ENCODE results near the gene SLC22A3. TPM values are rescaled to one million over a fixed set of nuclear protein-coding genes. Genes with fewer than 3 reads are reported as not detected.

Gene SLC22A3
- polyA plus RNA-seq, 10 donors: 6.8 to 16.5 (median 13.3) TPM

DNA sequence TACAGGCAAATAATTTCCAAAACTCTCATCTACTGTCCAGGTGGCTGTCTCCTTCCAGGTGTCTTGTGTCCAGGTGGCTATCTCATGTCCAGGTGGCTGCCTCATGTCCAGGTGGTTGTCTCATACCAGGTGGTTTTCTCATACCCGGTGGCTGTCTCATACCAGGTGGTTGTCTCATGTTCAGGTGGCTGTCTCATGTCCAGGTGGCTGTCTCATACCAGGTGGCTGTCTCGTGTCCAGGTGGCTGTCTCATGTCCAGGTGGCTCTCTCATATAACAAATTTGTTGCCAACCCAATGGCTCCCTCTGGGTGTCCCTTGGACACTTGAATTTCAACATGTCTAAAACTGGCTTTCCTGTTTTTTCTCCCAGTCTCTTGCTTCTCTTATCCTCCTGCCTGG, 14.3 kb upstream of the SLC22A3 start:
- DNase-seq: no peak

- DNase-seq: no peak
These were observed 12.0 kb upstream of the SLC22A3 start for GRCh38 chr6:160336200-160336599.

DNA sequence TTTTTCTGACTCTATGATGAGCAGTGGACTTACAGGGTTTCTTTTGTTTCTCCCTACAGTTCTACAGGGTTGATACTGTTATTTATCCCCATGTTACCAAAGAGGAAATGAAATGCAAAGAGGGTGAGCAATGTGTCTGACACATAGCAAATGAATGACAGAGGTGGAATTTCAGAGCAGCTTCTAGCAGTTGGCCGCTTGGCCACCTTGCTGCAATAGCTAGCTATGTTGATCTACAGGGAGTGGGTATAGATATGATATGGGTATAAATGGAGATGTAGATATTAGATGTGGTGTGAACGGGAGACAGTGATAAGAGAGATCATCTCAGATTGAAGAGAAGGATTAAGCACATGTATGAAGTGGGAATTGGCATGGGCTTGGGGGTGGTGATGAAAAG, 10.9 kb upstream of the SLC22A3 start:
- DNase-seq: no peak

- no peak for DNase-seq
These were observed 10.2 kb upstream of the SLC22A3 start for GRCh38 chr6:160337991-160338390.

- DNase-seq: no peak
These were observed 5.0 kb upstream of the SLC22A3 start for GRCh38 chr6:160343144-160343543.

GRCh38 chr6:160344271-160344670, 3.9 kb upstream of the SLC22A3 start:
- DNase-seq: no peak

- DNase-seq: peak in 1 of 3 donors; percentile 42
These were observed 637 bp upstream of the SLC22A3 start for GRCh38 chr6:160347259-160348222.

GRCh38 chr6:160349020-160349441, 853 bp downstream of the SLC22A3 start:
- DNase-seq: peak in 1 of 3 donors; percentile 34

GRCh38 chr6:160349814-160350350, 1.7 kb downstream of the SLC22A3 start:
- peak in 1 of 3 donors; percentile 30 for DNase-seq

- no peak for DNase-seq
These were observed 5.8 kb downstream of the SLC22A3 start for GRCh38 chr6:160353950-160354496.

DNA sequence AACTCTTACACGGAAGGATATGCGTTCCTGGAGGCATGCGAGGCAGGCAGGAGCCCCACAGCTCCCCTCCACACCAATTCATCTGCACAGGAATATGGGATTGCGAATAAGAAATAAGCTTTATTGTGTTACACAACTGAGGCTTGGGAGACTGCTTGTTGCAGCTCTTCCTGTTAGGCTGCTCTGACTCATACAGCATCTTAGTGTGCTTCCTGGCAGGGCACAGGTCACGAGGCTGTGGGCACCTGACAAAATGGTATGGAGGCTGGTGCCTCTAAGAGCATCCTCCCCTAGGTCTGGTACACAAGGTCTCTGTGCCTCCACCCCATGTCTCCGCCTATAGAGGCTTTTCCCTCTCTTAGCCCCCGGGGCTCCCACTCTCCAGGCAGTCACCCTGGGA, 6.8 kb downstream of the SLC22A3 start:
- DNase-seq: no peak

DNA sequence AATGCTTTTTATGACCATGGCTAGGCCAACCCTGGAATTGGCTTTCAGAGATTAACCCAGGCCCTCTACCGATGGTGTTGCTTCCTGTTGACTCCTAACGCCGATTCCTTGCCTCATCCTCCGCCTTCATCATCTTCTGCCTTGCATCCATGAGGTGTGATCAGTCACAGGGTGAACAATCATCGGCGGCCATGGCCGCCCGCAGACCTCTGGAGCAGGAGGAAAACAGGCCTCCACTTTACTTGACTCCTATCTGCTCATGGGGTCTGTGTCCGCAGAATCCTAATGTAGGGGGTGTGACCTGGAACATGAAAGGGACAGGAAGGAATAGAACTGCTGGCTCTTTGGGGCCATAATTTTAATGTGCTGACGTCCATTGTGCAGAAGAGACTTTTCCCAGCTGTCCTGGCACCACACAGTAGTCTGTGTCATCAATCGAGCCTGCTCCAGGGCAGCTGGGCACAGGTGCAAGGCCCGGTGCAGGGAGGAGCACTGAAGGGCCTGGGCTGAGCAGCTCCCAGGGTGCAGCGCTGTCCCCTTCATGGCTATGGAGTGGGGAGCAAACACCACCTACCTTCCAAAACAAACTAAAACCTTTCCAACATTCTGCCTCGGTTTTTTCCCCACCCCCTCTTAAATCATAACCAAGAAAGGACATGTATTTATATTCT, 8.0 kb downstream of the SLC22A3 start:
- peak in 2 of 3 donors; percentile 32 to 58 for DNase-seq

- no peak for DNase-seq
These were observed 8.9 kb downstream of the SLC22A3 start for GRCh38 chr6:160357088-160357487.

GRCh38 chr6:160358225-160359119, 10.3 kb downstream of the SLC22A3 start:
- DNase-seq: no peak

DNA sequence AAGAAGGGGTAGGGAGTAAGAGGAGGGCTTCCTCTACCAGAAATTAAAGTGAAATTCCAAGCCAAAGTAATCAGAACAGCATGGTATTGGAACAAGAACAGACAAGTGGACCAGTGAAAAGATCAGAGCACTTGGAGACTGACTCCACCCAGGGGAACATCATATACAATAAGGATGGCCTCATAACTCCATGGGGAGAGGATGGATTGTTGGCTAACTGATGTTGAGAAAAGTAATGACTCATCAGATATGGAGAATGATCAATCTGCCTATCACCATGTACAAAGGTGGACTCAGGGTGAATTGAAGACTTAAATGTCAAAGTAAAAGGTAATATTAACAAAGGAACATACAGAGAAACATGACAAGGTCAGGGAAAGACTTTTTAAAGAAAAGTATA, 12.8 kb downstream of the SLC22A3 start:
- no peak for DNase-seq

DNA sequence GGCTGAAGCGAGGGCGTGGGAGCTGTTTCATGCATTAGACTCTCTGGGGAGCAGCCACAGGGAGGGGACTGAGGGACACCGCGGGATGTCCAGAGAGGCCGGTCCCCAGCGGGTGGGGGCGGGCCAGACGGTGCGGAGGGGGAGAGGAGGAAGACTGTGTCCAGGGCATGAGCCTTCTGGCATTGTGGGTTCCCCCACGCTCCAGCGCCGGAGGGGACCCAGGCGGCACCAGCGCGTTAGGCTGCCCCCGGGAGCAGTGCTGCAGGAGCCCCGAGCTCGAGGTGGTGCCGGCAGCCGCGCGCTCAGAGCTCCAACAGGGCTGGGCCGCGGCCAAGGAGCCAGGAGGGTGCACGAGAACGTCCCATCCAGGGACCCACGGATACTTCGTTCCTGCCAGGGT, 14.4 kb downstream of the SLC22A3 start:
- DNase-seq: no peak

GRCh38 chr6:160363016-160363996, 15.1 kb downstream of the SLC22A3 start:
- DNase-seq: no peak

DNA sequence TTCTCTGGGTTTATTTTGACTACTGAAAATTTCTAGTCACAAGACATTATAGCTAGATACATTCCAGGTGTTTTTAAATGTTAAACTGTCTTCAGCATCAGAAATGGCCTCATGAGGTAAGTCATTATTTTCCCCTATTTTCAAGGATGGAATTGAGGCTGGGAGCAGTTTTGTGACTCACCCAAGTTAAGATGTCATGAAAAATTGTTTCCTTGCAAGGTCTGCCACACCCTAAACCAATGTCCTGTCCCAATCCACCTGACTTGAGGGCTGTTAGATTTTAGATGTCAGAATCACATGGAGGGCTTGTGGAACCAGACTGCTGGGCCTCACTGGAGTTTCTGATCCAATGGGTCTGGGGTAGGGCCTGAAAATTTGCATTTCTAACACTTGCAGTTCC, 16.9 kb downstream of the SLC22A3 start:
- no peak for DNase-seq

GRCh38 chr6:160367798-160368547, 19.8 kb downstream of the SLC22A3 start:
- DNase-seq: no peak

Data from muscle of back (tissue), 11 donors.